Smooth muscle cell (in vitro differentiated cells): ENCODE measurements around the gene AAMP. TPM values are rescaled to one million over a fixed set of nuclear protein-coding genes. Genes with fewer than 3 reads are reported as not detected.

Experiments
- DNase-seq: peaks from one replicate; lab custom pipeline; 2025; ENCODE audit not compliant: unreplicated experiment; lab: John Stamatoyannopoulos, UW
- H2AFZ ChIP-seq: fragments of 200-600 bp; sonication (generic); 2 replicates; pipeline ENCODE4 v1.6.0; 2016; ENCODE audit warnings: antibody characterized with exemption, low read depth, mild to moderate bottlenecking
- H3F3A ChIP-seq: fragments of 200-600 bp; sonication (generic); 2 replicates; pipeline ENCODE4 v1.6.0; 2017; ENCODE audit warnings: antibody characterized with exemption, low read depth
- H3K27ac ChIP-seq: fragments of 200-600 bp; sonication (generic); 2 replicates; pipeline ENCODE4 v1.5.1; 2016; ENCODE audit warnings: low read depth, mild to moderate bottlenecking
- H3K27me3 ChIP-seq: fragments of 200-600 bp; sonication (generic); 2 replicates; pipeline ENCODE4 v1.6.1; 2016; ENCODE audit warnings: low read depth, mild to moderate bottlenecking
- H3K36me3 ChIP-seq: fragments of 200-600 bp; sonication (generic); 2 replicates; pipeline ENCODE4 v1.5.1; 2016; ENCODE audit warnings: low read depth
- H3K4me1 ChIP-seq: fragments of 200-600 bp; sonication (generic); 2 replicates; pipeline ENCODE4 v1.5.1; 2016; ENCODE audit warnings: low read depth
- H3K4me2 ChIP-seq: fragments of 200-600 bp; sonication (generic); 2 replicates; pipeline ENCODE4 v1.6.0; 2016; ENCODE audit warnings: mild to moderate bottlenecking
- H3K4me3 ChIP-seq: fragments of 200-600 bp; sonication (generic); 2 replicates; pipeline ENCODE4 v1.5.1; 2016; ENCODE audit warnings: mild to moderate bottlenecking
- H3K79me2 ChIP-seq: fragments of 200-600 bp; sonication (generic); 2 replicates; pipeline ENCODE4 v1.6.0; 2016; ENCODE audit warnings: low read depth, mild to moderate bottlenecking
- H3K9ac ChIP-seq: fragments of 200-600 bp; sonication (generic); 2 replicates; pipeline ENCODE4 v1.6.0; 2016; ENCODE audit warnings: low read depth
- H3K9me3 ChIP-seq: fragments of 200-600 bp; sonication (generic); replicated peaks from 2 replicates; pipeline ENCODE4 v1.5.1; 2016; ENCODE audit warnings: low read depth
- H4K20me1 ChIP-seq: fragments of 200-600 bp; sonication (generic); 2 replicates; pipeline ENCODE4 v1.6.0; 2016; ENCODE audit warnings: low read depth
- CTCF ChIP-seq: fragments of 200-600 bp; sonication (generic); IDR thresholded peaks from 2 replicates; pipeline ENCODE4 v1.5.1; 2017; ENCODE audit warnings: borderline replicate concordance, mild to moderate bottlenecking, antibody characterized with exemption; ENCODE audit not compliant: insufficient read depth, poor library complexity, severe bottlenecking
- WGBS: methylation state at CpG from one replicate; pipeline ENCODE4 v1.1.7; 2016; ENCODE audit warnings: low lambda C conversion rate; 5-methylcytosine and 5-hydroxymethylcytosine counted together
- microRNA-seq: library from miRNA; unstranded; fragments of <30 nt; microRNA quantifications from one replicate; pipeline ENCODE4, GENCODE V29; 2016; ENCODE audit warnings: borderline number of aligned reads
- polyA plus RNA-seq: library from polyadenylated mRNA; unstranded; fragments of >200 nt; fragmentation: Nextera tagmentation; extraction: Ambion mirVana; gene quantifications from 2 replicates; pipeline ENCODE4 v1.2.1, GENCODE V29; 2016
- total RNA-seq: library from RNA; depleted of rRNA; stranded (reverse); fragments of >200 nt; gene quantifications from 2 replicates; pipeline ENCODE4 v1.2.3, GENCODE V29; 2014

The AAMP gene
- total and polyA plus RNA-seq, 2 experiments from 2014 or later, result 71.5 to 95.8 TPM

GRCh38 chr2:218216674-218217359, 53.1 kb downstream of the AAMP start, which contains the start of gene ARPC2:
ARPC2 (plus strand) TSS chr2:218217189; CDS start chr2:218217471, 282 bp downstream.
- peak within 1 kb of the TSS; percentile 99 for H3K4me3 ChIP-seq
- H3F3A ChIP-seq, result peaks cover 15% of the 10 kb centered on the region
- peak; percentile 84 for DNase-seq
- H3K79me2 ChIP-seq, result peaks cover 48% of the 10 kb centered on the region
- under 1% methylated on average over 31 of the region's 60 CpGs for WGBS
- peak within 1 kb of the TSS; percentile 97 for H3K27ac ChIP-seq
- H3K4me1 ChIP-seq, result peaks cover 28% of the 10 kb centered on the region
- no peaks in the 10 kb centered on the region for H3K27me3 ChIP-seq
- peak within 1 kb of the TSS; percentile 78 for H2AFZ ChIP-seq
- peaks cover 46% of the 10 kb centered on the region for H4K20me1 ChIP-seq
- H3K9me3 ChIP-seq, result no peaks in the 10 kb centered on the region
- peak within 1 kb of the TSS; percentile 97 for H3K9ac ChIP-seq
- no peaks in the 10 kb centered on the region for H3K36me3 ChIP-seq
- no peak for TF ChIP-seq CTCF
- H3K4me2 ChIP-seq, result peak within 1 kb of the TSS; percentile 96

DNA sequence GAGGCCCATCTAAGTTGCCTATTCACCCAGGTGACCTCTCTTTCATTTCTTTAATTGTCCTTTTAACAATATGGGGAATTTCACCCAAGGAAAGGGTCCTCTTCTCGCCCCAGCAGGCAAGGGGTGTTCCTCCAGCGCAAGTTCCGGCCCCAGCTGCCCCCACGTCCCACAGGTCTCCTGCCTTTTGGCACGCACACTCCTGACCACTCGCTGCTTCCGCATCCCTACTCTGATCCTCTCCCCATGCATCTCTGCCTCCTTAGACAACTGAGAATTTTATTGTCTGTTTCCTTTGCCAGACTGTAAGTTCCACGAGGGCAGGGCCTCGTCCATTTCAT, 53.6 kb downstream of the AAMP start:
- no peak for TF ChIP-seq CTCF
- Histone ChIP-seq H4K20me1 (peaks cover 40% of the 10 kb centered on the region), H3K9me3 (no peaks in the 10 kb centered on the region), H3K27me3 (no peaks in the 10 kb centered on the region), H3K9ac (peak overlapping the region; percentile 97), H3F3A (peaks cover 10% of the 10 kb centered on the region), H2AFZ (peak overlapping the region; percentile 78), H3K4me1 (peaks cover 28% of the 10 kb centered on the region), H3K4me3 (peak overlapping the region; percentile 99), H3K36me3 (no peaks in the 10 kb centered on the region), H3K27ac (peak overlapping the region; percentile 97), H3K4me2 (peak overlapping the region; percentile 96), H3K79me2 (peaks cover 43% of the 10 kb centered on the region)
- DNase-seq, result no peak
- 66% methylated on average over 9 of the region's 9 CpGs for WGBS

Small RNAs within 50 kb of the gene (microRNA-seq; reads per million reads assigned to microRNA genes)
- gene MIR6513, result 5.8 reads per million, percentile 2 among the genes with 10 or more reads in this experiment

Other genes starting within 250 kb of the AAMP start
- not detected in 2 replicates for gene RUFY4, start 200.9 kb downstream of the AAMP start, total RNA-seq
- 0.10 TPM in 1 of 2 replicates, not detected in the other for gene RUFY4, start 200.9 kb downstream of the AAMP start, polyA plus RNA-seq
- not detected in 2 replicates for gene CXCR2, start 144.1 kb downstream of the AAMP start, total RNA-seq
- gene CXCR2, start 144.1 kb downstream of the AAMP start, polyA plus RNA-seq, result 0.24 TPM in 1 of 2 replicates, not detected in the other
- not detected in 2 replicates for gene CXCR1, start 103.2 kb downstream of the AAMP start, total RNA-seq
- not detected in 2 replicates for gene CXCR1, start 103.2 kb downstream of the AAMP start, polyA plus RNA-seq
- gene ARPC2, start 52.9 kb downstream of the AAMP start, total RNA-seq, result 645 and 653 TPM in 2 replicates
- 858 and 872 TPM in 2 replicates for gene ARPC2, start 52.9 kb downstream of the AAMP start, polyA plus RNA-seq
- gene GPBAR1, start 9.1 kb downstream of the AAMP start, total RNA-seq, result 0.94 and 1.3 TPM in 2 replicates
- 1.6 and 2.6 TPM in 2 replicates for gene GPBAR1, start 9.1 kb downstream of the AAMP start, polyA plus RNA-seq
- gene PNKD, start 382 bp upstream of the AAMP start, total RNA-seq, result 26.1 and 42.0 TPM in 2 replicates
- gene PNKD, start 382 bp upstream of the AAMP start, polyA plus RNA-seq, result 109 and 126 TPM in 2 replicates
- gene TMBIM1, start 22.4 kb upstream of the AAMP start, total RNA-seq, result 109 TPM in 2 replicates
- gene TMBIM1, start 22.4 kb upstream of the AAMP start, polyA plus RNA-seq, result 121 and 172 TPM in 2 replicates
- not detected in 2 replicates for gene CATIP, start 86.7 kb upstream of the AAMP start, total RNA-seq
- gene CATIP, start 86.7 kb upstream of the AAMP start, polyA plus RNA-seq, result 0.18 and 0.25 TPM in 2 replicates
- 0.31 TPM in 1 of 2 replicates, not detected in the other for gene SLC11A1, start 112.1 kb upstream of the AAMP start, total RNA-seq
- 0.14 and 0.38 TPM in 2 replicates for gene SLC11A1, start 112.1 kb upstream of the AAMP start, polyA plus RNA-seq
- gene CTDSP1, start 129.7 kb upstream of the AAMP start, total RNA-seq, result 62.5 and 70.9 TPM in 2 replicates
- gene CTDSP1, start 129.7 kb upstream of the AAMP start, polyA plus RNA-seq, result 18.7 and 20.3 TPM in 2 replicates
- gene VIL1, start 149.0 kb upstream of the AAMP start, total RNA-seq, result not detected in 2 replicates
- gene VIL1, start 149.0 kb upstream of the AAMP start, polyA plus RNA-seq, result 0.14 and 0.15 TPM in 2 replicates